Testis (tissue), 3 donors: ENCODE data around the gene PTPRG. TPM values are rescaled to one million over a fixed set of nuclear protein-coding genes. Genes with fewer than 3 reads are reported as not detected.

Experiments
- DNase-seq: peaks from one replicate; pipeline ENCODE4 v3.0.0-alpha.2; 2019
- H3K27ac ChIP-seq, 2 donors: fragments of 200-600 bp; sonication (generic); one replicate each; pipeline ENCODE4 v1.5.1; 2019
- H3K27me3 ChIP-seq: fragments of 200-600 bp; sonication (generic); one replicate; pipeline ENCODE4 v1.5.1; 2019
- H3K36me3 ChIP-seq: fragments of 200-600 bp; sonication (generic); one replicate; pipeline ENCODE4 v1.5.1; 2017; ENCODE audit warnings: low read depth; ENCODE audit errors: missing control alignments
- H3K4me1 ChIP-seq: fragments of 200-600 bp; sonication (generic); one replicate; pipeline ENCODE4 v1.5.1; 2019
- H3K4me3 ChIP-seq, 2 donors: fragments of 200-600 bp; sonication (generic); one replicate each; pipeline ENCODE4 v1.5.1; 2017 to 2019
- H3K9me3 ChIP-seq: fragments of 200-600 bp; sonication (generic); one replicate; pipeline ENCODE4 v1.5.1; 2017
- POLR2A ChIP-seq: fragments of 450-650 bp; IDR thresholded peaks from one replicate; pipeline ENCODE4 v1.6.1; 2017; ENCODE audit warnings: antibody characterized with exemption, mild to moderate bottlenecking, moderate library complexity
- WGBS, 2 donors: methylation state at CpG; one replicate each; pipeline ENCODE4 v1.1.5; 2018; 5-methylcytosine and 5-hydroxymethylcytosine counted together
- intact Hi-C: fragments of 100-400 bp; cut with DNase I; formaldehyde crosslinking; loops from one replicate; pipeline ENCODE4 v1.15.1; 2023; ENCODE audit warnings: low total_unique reads
- polyA plus RNA-seq: library from polyadenylated mRNA; stranded (reverse); fragments of 350-450 nt; fragmentation: Illumina TruSeq; extraction: RNeasy Lipid Tissue Mini Kit (QIAGEN cat#74804); gene quantifications from one replicate; pipeline ENCODE4 v1.2.3, GENCODE V29; 2014; ENCODE audit warnings: low read depth, low replicate concordance; ENCODE audit not compliant: insufficient read depth
- total RNA-seq, 2 donors: library from RNA; depleted of rRNA; stranded (reverse); fragments of >200 nt; gene quantifications; one replicate each; pipeline ENCODE4 v1.2.3, GENCODE V29; 2016
- TF ChIP-seq, protein P1 (sequence below), 3 experiments: fragments of 450-650 bp in 2 of 3; fragments of 200-600 bp in 1 of 3; sonication (generic) in 1 of 3; IDR thresholded peaks; one replicate each; pipeline ENCODE4 v1.5.1; 2016 to 2019; ENCODE audit warnings: antibody characterized with exemption in 3 of 3, mild to moderate bottlenecking in 2 of 3, moderate library complexity in 1 of 3

The PTPRG gene
- total and polyA plus RNA-seq, 3 donors from 2014 or later: 26.3 to 107 (median 75.4) TPM

DNA sequence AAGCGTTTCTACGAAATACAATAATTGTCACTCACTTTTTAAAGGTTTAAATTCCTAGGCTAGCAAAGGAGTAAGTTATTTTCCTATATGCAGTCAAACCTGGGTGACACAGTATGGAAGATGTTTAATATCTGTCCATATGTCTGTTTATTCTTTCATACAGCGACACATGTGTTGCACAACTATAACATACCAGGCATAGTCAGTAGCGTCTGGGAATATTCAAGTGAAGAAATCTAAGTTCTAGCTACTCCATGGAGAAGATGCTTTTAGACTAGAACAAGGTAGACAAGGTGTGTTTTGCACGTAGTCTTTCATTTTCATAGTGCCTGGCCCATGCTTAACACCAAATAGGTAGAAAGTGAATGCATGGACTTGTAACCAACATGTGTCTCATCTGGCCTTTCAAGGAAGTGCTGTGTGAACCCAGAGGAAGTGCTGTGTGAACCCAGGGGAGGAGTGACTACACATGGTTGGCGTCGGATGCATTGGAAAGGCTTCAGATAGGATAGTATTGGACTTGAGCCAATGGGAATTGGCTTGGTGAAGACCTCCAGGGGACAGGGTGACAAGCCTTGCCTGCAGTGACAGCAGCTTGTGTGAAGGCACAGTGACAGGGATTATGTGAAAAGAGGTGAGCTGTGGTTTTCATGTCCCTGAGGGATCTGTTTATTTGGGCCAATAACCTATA, 267.0 kb downstream of the PTPRG start:
- 87 to 89% methylated on average over 7 of the region's 7 CpGs for WGBS, 2 donors
- Histone ChIP-seq H3K36me3 (no peaks in the 10 kb centered on the region), H3K4me3 (no peak overlapping the region), H3K27me3 (no peaks in the 10 kb centered on the region), H3K4me1 (peaks cover 5% of the 10 kb centered on the region), H3K27ac (no peak overlapping the region), H3K9me3 (no peaks in the 10 kb centered on the region)
- intact Hi-C loops: no loop called here
- no peak for DNase-seq
- TF ChIP-seq POLR2A: no peak
- TF ChIP-seq, protein P1, sequence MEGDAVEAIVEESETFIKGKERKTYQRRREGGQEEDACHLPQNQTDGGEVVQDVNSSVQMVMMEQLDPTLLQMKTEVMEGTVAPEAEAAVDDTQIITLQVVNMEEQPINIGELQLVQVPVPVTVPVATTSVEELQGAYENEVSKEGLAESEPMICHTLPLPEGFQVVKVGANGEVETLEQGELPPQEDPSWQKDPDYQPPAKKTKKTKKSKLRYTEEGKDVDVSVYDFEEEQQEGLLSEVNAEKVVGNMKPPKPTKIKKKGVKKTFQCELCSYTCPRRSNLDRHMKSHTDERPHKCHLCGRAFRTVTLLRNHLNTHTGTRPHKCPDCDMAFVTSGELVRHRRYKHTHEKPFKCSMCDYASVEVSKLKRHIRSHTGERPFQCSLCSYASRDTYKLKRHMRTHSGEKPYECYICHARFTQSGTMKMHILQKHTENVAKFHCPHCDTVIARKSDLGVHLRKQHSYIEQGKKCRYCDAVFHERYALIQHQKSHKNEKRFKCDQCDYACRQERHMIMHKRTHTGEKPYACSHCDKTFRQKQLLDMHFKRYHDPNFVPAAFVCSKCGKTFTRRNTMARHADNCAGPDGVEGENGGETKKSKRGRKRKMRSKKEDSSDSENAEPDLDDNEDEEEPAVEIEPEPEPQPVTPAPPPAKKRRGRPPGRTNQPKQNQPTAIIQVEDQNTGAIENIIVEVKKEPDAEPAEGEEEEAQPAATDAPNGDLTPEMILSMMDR (IDR thresholded peaks at IDR 0.05): no peak

DNA sequence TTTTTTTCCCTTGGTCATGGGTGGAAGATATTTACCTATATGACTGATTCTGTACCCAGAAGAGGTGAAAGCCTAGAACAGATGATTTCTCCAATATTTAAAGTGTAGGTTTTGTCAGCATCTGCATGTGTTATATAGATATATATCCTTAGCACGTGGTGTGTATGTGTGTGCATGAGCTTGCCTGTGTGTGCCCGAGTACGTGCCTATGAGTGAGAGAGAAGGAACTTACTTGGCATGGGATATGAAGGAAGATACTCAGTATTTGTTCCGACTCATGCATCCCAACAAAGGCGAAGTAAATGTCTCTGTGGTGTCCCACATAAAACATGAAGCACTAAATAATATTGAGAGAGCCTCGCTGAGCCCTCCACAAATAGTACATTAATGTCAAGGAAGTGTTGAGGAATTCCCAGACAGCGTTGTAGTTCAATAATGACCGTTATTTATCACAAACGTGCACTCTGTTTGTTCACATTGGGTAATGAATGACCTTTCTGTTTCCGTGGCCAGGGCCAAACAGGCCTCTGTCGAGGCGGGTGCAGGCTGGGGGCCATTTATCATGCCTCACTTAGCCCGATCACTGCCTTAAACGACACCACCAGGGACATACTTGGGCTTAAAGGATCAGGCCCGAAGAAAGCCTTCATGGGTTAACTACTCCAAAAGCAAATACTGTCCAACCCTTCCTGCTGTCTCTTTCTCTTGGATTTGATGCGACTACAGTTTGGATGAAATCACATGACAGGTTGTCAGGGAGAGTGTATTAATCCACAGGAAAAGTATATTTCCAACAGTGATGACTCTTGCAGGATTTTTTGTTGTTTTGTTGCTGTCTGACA, 267.7 kb downstream of the PTPRG start:
- H3K27me3 ChIP-seq: no peaks in the 10 kb centered on the region
- H3K4me3 ChIP-seq: no peak overlapping the region
- no peak for DNase-seq
- TF ChIP-seq, protein P1 (IDR thresholded peaks at IDR 0.05): no peak
- no peak for TF ChIP-seq POLR2A
- WGBS, 2 donors: 69 to 74% methylated on average over 16 of the region's 16 CpGs
- H3K36me3 ChIP-seq: no peaks in the 10 kb centered on the region
- intact Hi-C loops: no loop called here
- no peaks in the 10 kb centered on the region for H3K9me3 ChIP-seq
- peaks cover 5% of the 10 kb centered on the region for H3K4me1 ChIP-seq
- H3K27ac ChIP-seq: peak overlapping the region; percentile 11 to 43

DNA sequence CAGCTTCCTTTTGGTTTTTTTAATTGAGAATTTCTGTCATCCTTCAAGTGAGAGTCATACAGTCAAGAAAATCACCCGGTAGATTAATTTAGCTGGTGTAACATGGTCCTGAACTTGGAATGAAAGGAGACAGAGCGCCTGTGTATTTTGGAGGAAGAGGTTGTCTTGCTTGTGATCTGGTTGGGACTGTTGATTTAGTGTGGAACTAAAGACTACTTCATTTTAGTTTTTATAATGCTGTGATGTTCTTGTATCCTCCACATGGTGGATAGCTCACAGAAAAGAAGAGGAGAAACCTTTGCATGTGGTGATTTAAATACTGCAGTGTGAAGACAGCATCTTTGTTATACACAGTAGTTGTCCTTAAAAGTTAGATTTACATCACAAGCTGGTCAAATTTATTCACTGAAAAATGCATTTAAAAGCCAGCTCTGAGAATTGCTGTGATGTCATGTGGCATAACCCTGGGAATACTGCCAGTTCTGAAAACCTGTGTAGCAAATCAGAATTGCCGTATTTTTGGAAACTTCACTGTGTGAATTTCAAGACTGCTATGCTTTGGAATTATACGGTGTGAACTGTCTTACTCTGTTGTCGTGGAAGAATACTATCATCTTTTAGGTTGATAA, 268.5 kb downstream of the PTPRG start:
- DNase-seq: peak; percentile 39
- peak overlapping the region; percentile 11 to 43 for H3K27ac ChIP-seq
- H3K27me3 ChIP-seq: no peaks in the 10 kb centered on the region
- 50 to 62% methylated on average over 5 of the region's 5 CpGs for WGBS, 2 donors
- no peak overlapping the region for H3K4me3 ChIP-seq
- H3K4me1 ChIP-seq: peaks cover 5% of the 10 kb centered on the region
- no peaks in the 10 kb centered on the region for H3K36me3 ChIP-seq
- H3K9me3 ChIP-seq: no peaks in the 10 kb centered on the region
- intact Hi-C loops: no loop called here
- TF ChIP-seq, protein P1 (IDR thresholded peaks at IDR 0.05): peak in 1 of 3 experiments; percentile 5
- no peak for TF ChIP-seq POLR2A

DNA sequence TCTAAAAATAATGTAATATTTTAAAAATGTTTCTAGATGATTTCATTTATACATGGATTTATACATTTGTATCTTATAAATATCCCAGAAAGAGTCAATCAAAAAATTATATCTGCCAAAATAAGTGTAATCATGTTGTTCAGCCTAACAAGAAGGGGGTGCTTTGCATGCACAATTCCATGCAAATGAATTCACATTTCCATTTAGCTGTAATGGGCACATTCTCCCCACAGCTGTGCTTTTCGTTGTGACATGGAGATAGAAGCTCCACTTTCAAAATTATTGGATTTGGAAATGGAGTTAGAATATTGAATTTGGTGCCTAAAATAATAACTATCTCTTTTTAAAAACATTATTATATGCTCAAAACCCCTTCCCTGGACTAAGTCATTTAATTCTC, 270.6 kb downstream of the PTPRG start:
- H3K9me3 ChIP-seq: no peaks in the 10 kb centered on the region
- no peak overlapping the region for H3K27ac ChIP-seq
- 86 to 89% methylated on average over 1 of the region's 1 CpG for WGBS, 2 donors
- no peaks in the 10 kb centered on the region for H3K27me3 ChIP-seq
- H3K4me3 ChIP-seq: no peak overlapping the region
- H3K4me1 ChIP-seq: peaks cover 5% of the 10 kb centered on the region
- no peaks in the 10 kb centered on the region for H3K36me3 ChIP-seq
- intact Hi-C loops: no loop called here
- TF ChIP-seq, protein P1 (IDR thresholded peaks at IDR 0.05): no peak
- no peak for TF ChIP-seq POLR2A
- no peak for DNase-seq
